GM19468 (cell line): ENCODE measurements around the gene C1QTNF8.

ENCODE experiments used
- ATAC-seq: cut with Tn5 transposase; IDR thresholded peaks from one replicate; pipeline ENCODE4 v1.9.1; 2021; ENCODE audit warnings: mild to moderate bottlenecking, moderate library complexity, moderate number of reproducible peaks; ENCODE audit not compliant: unreplicated experiment; ENCODE audit errors: extremely low read depth

Gene C1QTNF8

GRCh38 chr16:1080801-1081733 lies 15.0 kb downstream of the C1QTNF8 start:
- no peak for ATAC-seq

- no peak for ATAC-seq
These were observed 16.1 kb downstream of the C1QTNF8 start for GRCh38 chr16:1079786-1080525.

- ATAC-seq: no peak
These were observed 16.7 kb downstream of the C1QTNF8 start for GRCh38 chr16:1079341-1079740.

GRCh38 chr16:1078579-1079021 lies 17.4 kb downstream of the C1QTNF8 start:
- no peak for ATAC-seq

DNA sequence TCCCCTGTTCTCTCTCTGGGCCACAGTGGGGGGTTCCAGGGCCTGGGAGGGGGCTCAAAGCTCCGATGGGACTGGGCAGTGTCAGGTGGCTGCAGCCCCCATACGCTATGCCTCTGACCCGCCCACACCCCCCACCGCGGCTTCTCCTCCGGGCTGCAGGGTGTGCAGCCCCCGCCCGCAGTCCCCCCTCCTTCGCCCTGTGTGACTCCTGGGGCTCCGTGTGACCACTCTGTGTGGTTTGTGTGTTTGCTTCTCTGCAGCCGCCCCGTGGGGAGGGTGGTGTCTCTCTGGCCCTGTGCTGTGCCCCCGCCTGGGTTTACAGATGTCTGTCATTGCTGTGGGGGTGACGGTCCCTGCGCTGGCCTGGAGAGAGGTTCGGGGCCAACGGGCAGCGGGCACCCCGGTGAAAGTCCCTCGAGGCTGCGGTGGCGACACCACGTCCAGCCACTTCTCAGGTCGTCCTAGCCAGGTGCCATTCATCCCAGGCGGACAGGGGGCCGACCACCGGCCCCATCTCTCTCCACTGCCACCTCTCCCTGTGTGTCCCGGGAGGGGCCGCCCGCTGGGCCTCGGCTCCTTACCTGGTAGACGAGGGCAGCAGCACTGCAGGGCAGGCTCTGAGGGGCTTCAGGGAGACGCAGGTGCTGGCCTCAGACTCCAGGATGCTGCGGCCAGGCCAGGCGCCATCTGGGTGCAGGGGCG lies 18.0 kb downstream of the C1QTNF8 start:
- no peak for ATAC-seq

GRCh38 chr16:1076801-1077576 lies 19.1 kb downstream of the C1QTNF8 start:
- no peak for ATAC-seq

DNA sequence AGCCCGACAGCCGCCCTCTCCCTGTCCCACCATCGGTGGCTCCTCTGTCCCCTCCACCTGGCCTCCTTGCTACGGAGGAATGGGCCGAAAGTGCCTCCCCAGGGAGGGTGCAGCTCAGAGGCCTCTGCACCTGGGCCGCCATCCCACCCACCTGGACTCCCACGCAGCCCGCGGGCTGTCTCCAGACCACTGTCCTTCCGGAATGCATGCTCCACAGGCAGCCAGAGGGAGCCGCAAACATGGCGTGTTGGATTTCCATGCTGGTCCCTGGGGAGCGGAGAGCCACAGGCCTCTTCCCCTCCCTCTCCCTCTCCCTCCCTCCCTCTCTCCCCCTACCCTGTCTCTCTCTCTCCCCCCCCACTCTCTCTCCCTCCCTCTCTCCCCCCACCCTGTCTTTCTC lies 20.5 kb downstream of the C1QTNF8 start:
- no peak for ATAC-seq

GRCh38 chr16:1074379-1074649 lies 21.7 kb downstream of the C1QTNF8 start:
- no peak for ATAC-seq

DNA sequence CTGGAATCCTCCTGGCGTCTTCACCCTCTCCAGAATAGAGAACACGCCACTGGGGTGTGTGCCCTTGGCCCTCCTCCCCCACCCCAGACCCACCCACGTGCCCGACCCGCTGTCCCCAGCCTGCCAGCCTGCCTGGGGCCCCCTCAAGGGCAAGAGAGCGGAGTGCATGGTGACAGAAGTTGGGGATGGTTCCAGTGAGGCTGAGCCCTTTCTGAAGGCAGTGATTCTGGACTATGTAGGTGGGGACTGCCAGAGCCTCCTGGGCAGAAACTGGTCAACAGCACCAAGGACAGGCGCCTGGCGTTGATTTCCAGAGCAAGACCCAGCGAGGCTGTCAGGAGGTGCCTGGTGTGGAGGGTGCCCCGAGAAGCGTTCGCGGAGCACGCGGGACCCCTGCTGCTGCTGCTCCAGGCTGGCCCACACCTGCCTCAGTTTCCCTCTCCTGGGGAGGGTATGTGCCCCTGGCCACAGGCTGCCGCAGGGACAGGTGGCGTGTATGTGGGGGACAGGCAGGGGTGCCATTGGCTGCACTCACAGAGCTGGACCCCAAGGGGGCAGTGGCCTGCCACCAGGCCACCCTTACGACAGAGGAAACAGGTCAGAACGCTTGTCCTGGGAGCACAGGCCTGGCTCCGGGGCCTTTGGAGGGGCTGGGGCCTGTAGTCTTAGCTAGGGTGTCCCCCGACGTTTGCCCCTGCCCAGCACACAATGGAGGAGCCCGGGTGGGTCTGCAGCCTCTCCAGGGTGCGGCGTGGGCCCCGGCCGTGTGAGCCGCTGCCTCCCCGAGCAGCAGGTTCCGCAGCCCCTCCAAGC lies 22.3 kb downstream of the C1QTNF8 start:
- ATAC-seq: no peak

DNA sequence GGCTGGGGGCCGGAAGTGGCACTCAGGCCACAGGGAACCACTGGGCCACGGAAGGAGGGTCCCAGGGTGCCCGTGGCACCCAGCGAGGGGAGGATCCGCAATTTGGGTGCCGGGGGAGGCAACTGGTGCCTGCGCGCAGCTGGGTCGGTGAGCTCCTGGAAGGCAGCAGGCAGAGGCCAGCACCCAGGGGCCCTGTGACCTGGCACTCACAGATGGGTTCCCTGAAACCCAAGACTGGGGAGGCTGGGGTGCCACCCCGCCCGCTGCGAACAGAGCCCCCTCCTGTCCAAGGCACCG lies 22.8 kb downstream of the C1QTNF8 start:
- no peak for ATAC-seq

- no peak for ATAC-seq
These were observed 23.4 kb downstream of the C1QTNF8 start, which contains the start of gene SSTR5 for GRCh38 chr16:1072526-1073261. Gene SSTR5 (plus strand): TSS chr16:1072747. CDS start chr16:1078869, 6,122 bp downstream.

DNA sequence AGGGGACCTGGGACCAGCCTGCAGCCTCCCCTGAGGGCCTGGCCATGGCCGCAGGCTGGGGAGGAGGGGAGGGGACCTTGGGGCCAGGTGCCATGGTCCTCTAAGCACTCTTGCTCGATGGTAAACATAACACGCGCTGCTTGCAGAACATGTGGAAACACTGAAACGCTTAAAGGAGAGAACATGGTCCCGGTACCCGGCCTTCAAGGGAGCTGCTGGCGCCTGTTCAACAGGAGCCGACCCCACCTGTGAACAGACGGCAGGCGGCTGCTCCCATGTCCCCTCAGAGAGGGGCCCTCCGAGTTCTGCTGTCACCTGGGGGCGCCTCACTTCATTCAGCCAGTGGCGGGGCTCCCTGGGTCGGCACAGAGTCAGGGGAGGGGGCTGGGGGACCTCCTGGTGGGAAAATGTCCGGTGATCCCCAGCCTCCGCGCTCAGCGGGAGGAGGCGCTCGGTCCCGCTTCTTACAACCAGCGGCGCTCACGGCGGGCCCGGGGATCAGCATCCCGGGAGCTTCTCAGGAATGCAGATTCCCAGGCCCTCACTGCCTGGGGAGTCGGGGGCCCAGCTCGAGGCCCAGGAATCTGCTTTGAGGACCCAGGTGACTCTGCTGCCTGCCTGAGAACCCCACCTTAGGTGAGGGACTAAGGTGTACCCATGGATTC lies 24.4 kb downstream of the C1QTNF8 start:
- no peak for ATAC-seq

DNA sequence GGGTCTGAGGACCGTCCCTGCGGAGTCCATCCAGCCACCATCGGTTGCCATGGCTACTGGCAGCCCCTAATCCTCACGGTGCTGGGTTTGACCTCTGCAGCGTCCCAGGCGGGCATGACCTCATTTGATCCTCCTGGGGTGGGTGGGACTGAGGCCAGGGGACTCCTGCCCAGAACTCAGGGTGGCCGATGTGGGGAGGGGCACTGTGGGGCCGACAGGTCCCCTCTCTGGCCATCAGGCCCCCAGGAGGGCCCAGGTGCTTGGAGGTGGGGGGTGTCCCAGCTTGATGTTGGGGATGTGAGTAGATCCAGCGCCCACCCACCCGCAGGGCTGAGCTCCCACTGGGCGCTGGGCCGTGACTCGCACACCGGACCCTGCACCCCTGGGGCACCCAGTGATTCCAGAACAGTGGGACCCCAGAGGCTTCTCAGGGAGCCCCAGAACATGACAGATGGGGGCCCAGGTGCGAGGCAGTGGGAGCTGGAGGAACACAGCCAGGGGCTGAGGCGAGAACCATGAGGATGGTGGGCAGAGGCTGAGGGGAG lies 25.1 kb downstream of the C1QTNF8 start:
- no peak for ATAC-seq

DNA sequence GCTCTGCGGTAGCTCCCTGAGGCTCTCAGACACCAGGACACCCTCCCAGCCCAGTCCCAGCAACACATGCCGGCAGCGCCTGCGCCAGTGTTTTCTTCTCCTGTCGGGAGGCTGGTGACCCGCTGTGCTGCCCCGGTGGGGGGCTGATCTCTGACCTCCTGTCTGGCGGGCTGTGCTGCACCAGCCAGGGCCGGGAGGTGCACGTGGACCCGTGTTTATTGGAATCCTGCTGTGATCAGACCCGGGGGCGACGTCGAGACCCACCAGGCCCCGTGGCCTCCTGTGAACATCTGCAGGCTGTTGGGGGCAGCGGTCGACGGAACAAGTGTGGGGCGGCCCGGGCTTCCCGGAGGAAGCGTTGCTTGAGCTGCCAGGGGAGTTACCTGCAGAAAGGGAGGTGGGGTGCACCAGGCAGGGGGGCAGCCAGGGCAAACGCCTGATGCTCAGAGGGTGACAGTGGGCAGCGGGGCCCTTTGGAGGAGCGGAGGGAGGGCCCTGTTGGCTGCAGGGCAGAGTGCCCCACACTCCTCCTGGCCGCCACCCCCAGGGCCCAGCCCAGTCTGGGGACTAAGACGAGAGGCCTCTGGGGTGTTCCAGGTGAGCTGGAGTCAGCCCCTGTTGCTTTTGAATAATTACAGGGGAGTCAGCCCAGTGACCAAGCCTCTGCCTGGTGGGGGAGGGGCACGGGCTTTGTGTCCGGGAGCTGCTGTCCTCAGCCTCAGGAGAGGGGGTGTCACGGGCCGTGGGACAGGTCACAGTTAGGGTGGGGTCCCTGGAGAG lies 25.8 kb downstream of the C1QTNF8 start:
- no peak for ATAC-seq

GRCh38 chr16:1069154-1069553 lies 26.9 kb downstream of the C1QTNF8 start:
- ATAC-seq: no peak

GRCh38 chr16:1068451-1068850 lies 27.6 kb downstream of the C1QTNF8 start:
- ATAC-seq: no peak

- ATAC-seq: no peak
These were observed 28.4 kb downstream of the C1QTNF8 start for GRCh38 chr16:1067629-1068028.
